Bronchial epithelial cell (primary cell): ENCODE data around the gene HPS3. TPM values are rescaled to one million over a fixed set of nuclear protein-coding genes. Genes with fewer than 3 reads are reported as not detected.

ENCODE experiments used
- DNase-seq: peaks from one replicate; pipeline ENCODE4 v3.0.0-alpha.2; 2010; ENCODE audit warnings: low read depth
- FAIRE-seq: peaks from 2 replicates; lab custom pipeline; 2011; peaks lifted over from hg19 to GRCh38; lab: Jason Lieb, UNC
- H3K27me3 ChIP-seq: 2 replicates; pipeline ENCODE4 v1.5.1; 2011; ENCODE audit warnings: low read length; ENCODE audit not compliant: control insufficient read depth, insufficient read depth
- H3K36me3 ChIP-seq: 2 replicates; pipeline ENCODE4 v1.5.1; 2011; ENCODE audit warnings: low read length; ENCODE audit not compliant: control insufficient read depth, insufficient read depth
- H3K4me3 ChIP-seq: 2 replicates; pipeline ENCODE4 v1.5.1; 2011; ENCODE audit warnings: mild to moderate bottlenecking, low read depth, low read length, control low read depth
- CTCF ChIP-seq: IDR thresholded peaks from 2 replicates; pipeline ENCODE4 v1.5.1; 2011; ENCODE audit warnings: mild to moderate bottlenecking, moderate library complexity, low read length, control low read depth, inconsistent platforms; ENCODE audit not compliant: insufficient read depth, severe bottlenecking
- total RNA-seq: library from RNA; depleted of rRNA; stranded (reverse); fragments of >200 nt; gene quantifications from 2 replicates; pipeline ENCODE4 v1.2.1, GENCODE V29; 2014

HPS3 gene
- total RNA-seq, 1 donor from 2014 or later, result 8.2 TPM

GRCh38 chr3:149086232-149086988 lies 43.0 kb upstream of the HPS3 start, which contains the start of gene HLTF:
Gene HLTF (minus strand): TSS chr3:149086533. CDS start chr3:149086336, 197 bp downstream.
- Histone ChIP-seq H3K4me3 (peak within 1 kb of the TSS; percentile 67), H3K36me3 (no peaks in the 10 kb centered on the region), H3K27me3 (no peaks in the 10 kb centered on the region)
- FAIRE-seq, result no peak
- TF ChIP-seq CTCF, result no peak
- peak; percentile 92 for DNase-seq

- Histone ChIP-seq H3K36me3 (no peaks in the 10 kb centered on the region), H3K27me3 (no peaks in the 10 kb centered on the region), H3K4me3 (no peak overlapping the region)
- DNase-seq, result no peak
- FAIRE-seq, result no peak
- no peak for TF ChIP-seq CTCF
Observed at GRCh38 chr3:149087208-149087607, 42.2 kb upstream of the HPS3 start.

GRCh38 chr3:149089395-149089794 lies 40.0 kb upstream of the HPS3 start:
- H3K4me3 ChIP-seq, result no peak overlapping the region
- no peak for FAIRE-seq
- H3K36me3 ChIP-seq, result no peaks in the 10 kb centered on the region
- no peak for DNase-seq
- no peaks in the 10 kb centered on the region for H3K27me3 ChIP-seq
- no peak for TF ChIP-seq CTCF

GRCh38 chr3:149090461-149090860 lies 39.0 kb upstream of the HPS3 start:
- H3K36me3 ChIP-seq, result no peaks in the 10 kb centered on the region
- DNase-seq, result no peak
- no peak for TF ChIP-seq CTCF
- no peak overlapping the region for H3K4me3 ChIP-seq
- FAIRE-seq, result no peak
- H3K27me3 ChIP-seq, result no peaks in the 10 kb centered on the region

- no peak for DNase-seq
- H3K36me3 ChIP-seq, result no peaks in the 10 kb centered on the region
- no peak for FAIRE-seq
- no peak overlapping the region for H3K4me3 ChIP-seq
- no peaks in the 10 kb centered on the region for H3K27me3 ChIP-seq
- TF ChIP-seq CTCF, result no peak
Observed at GRCh38 chr3:149090907-149091306, 38.5 kb upstream of the HPS3 start.
